ENCODE measurements around the gene CCDC88B.
"Not testable (repeated sequence)": the region's sequence is repeated elsewhere in the genome, so short reads cannot be mapped to it uniquely, and the experiment has no call there.

CCDC88B gene

DNA sequence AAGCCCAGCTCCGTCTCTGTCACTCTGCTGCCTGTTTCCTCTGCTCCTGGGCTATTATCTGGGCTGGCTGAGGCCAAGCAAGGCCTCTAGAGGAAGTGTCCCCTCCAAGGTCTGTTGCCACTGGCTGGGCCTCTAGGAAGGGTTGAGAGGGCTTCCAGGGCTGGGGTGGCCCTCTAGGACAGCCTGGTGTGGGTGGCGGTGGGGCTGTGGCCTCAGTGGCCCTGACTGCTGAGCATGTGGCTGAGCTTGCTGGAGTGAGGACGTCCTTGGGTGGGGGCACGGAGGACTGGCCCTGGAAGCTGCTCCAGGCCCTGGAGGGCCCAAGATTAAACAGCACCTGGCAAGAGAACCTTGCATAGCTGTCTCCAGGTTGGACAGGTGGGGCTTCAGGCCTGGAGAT lies 16.0 kb upstream of the CCDC88B start:
- DNase-seq = not testable (repeated sequence)

- no peak for DNase-seq
Observed at GRCh38 chr11:64324692-64325469, 15.1 kb upstream of the CCDC88B start.

GRCh38 chr11:64327375-64327774 lies 12.6 kb upstream of the CCDC88B start:
- DNase-seq = no peak

- no peak for DNase-seq
Observed at GRCh38 chr11:64327993-64328392, 12.0 kb upstream of the CCDC88B start.

DNA sequence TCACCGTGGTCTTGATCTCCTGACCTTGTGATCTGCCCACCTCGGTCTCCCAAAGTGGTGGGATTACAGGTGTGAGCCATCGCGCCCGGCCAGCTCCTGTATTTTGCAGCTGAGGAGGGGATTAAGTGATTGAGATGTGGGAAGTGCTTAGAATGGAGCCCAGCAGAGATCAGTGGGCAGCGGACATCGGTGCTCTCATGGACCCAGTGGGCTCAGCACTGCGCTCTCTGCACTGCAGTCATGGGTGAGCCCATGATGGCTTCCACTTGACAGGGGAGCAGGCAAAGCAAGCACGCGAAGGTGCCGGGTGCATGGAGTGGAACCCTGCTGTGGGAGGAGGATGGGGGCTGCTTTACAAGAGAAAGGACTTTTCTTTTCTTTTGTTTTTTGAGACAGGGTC lies 9.1 kb upstream of the CCDC88B start:
- no peak for DNase-seq

DNA sequence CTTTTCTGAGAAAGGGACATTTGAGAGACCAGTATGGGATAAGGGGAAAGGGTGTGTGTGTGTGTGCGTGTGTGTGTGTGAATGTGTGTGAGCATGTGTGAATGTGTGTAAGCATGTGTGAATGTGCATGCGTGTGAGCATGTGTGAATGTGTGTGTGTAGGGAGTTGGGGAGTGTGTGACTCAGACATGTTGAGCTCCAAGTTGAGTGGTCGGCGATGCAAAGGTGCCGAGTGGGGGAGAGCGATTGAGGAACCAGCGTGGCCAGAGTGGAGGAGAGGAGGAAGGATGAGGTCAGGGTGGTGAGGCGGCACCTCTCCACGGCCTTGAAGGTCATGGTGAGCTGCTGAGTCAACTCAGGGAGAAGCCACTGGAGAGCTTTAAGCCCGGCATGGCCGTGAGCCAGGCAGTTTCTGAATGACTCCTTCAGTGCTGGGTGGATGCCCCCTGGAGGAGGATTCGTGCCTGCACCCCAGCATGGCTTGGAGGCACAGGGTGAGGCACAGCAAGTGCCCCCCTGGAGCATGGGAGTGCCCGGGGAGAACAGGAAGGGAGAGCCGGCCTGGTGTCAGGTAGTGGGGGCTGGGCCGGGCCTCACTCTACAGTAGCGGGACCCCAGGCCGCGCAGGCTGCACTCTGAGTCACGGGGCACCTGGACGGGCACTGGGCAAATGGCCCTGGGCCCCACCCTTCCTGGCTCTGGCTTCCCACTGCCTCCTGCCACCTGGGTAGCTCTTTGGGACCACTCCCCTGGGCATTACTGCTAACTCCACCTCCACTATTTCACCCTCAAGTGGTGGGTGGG lies 8.2 kb upstream of the CCDC88B start:
- peak; percentile 62 for DNase-seq

DNA sequence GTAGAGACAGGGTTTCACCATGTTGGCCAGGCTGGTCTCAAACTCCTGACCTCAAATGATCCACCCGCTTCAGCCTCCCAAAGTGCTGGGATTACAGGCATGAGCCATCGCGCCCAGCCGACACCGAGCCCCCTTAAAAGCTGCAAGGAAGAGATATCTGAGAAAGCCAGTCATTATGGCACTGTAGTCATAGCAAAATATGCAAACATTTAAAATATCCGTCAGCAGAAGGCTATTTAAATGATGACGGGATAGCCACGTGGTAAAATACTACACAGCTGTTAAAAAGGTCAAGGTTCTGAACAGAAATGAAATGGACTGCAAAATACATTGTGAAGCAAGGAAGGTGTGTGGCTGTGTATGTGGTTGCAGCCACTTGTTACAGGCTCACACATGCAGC lies 6.4 kb upstream of the CCDC88B start:
- DNase-seq = no peak

- no peak for DNase-seq
Observed at GRCh38 chr11:64334764-64335735, 5.0 kb upstream of the CCDC88B start.

- DNase-seq = no peak
Observed at GRCh38 chr11:64337538-64338249, 2.3 kb upstream of the CCDC88B start.

- no peak for DNase-seq
Observed at GRCh38 chr11:64338716-64339115, 1.3 kb upstream of the CCDC88B start.

GRCh38 chr11:64339286-64339685 lies 718 bp upstream of the CCDC88B start:
- DNase-seq = no peak

- DNase-seq = peak; percentile 68 to 69
Observed at GRCh38 chr11:64340671-64341335, 799 bp downstream of the CCDC88B start.

- DNase-seq = no peak
Observed at GRCh38 chr11:64341429-64341828, 1.4 kb downstream of the CCDC88B start.

DNA sequence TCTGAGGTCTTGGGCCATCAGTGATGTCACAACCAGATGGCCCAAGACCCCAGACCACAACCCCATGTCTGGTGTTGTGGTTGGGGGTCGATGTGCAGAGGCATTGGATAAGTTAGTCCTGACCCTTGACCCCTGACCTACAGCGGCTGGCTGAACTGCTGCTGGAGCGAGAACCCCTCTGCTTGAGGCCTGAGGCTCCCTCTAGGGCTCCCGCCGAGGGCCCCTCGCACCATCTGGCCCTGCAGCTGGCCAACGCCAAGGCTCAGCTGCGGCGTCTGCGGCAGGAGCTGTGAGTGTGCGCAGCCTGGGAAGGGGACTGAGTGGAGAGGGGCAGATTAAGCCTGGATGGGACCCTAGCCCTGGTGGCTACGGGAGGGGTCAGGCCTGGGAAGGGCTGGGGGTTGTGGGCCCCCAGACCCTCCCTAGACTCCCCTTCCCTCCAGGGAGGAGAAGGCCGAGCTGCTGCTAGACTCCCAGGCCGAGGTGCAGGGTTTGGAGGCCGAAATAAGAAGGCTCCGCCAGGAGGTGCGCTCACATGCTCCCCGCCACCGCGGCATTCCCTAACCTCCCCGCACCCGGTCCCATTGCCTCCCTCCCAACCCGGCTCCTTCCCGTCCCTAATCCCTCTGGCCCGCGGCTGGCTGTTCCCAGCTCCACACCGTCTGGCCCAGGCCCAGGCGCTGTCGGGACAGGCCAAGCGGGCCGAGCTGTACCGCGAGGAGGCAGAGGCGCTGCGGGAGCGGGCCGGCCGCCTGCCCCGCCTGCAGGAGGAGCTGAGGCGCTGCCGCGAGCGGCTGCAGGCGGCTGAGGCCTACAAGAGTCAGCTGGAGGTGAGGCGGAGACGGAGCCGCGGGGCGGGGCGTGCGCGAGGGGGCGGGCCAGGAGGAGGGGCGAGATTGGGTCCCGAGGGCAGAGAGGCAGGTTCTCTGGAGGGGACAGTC lies 2.1 kb downstream of the CCDC88B start:
- DNase-seq = peak; percentile 88 to 91

GRCh38 chr11:64342869-64343745 lies 3.1 kb downstream of the CCDC88B start:
- DNase-seq = no peak

DNA sequence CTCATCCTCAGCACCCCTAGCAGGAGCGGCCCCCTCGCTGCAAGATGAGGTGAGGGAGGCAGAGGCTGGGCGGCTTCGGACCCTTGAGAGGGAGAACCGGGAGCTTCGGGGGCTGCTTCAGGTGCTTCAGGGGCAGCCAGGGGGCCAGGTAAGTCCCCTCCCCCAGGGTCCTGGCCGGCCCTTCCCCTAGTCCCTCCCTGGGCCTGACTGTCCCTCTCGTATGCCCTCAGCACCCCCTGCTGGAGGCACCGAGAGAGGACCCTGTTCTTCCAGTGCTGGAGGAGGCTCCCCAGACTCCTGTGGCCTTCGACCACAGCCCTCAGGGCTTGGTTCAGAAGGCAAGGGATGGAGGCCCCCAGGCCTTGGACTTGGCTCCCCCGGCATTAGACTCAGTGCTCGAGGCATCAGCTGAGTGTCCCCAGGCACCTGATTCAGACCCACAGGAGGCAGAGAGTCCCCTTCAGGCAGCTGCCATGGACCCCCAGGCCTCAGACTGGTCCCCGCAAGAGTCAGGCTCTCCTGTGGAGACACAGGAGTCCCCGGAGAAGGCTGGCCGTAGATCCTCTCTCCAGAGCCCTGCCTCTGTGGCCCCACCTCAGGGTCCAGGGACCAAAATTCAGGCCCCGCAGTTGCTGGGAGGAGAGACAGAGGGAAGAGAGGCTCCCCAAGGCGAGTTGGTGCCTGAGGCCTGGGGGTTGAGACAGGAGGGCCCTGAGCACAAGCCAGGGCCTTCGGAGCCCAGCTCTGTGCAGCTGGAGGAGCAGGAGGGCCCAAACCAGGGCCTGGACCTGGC lies 4.0 kb downstream of the CCDC88B start:
- DNase-seq = no peak

- DNase-seq = no peak
Observed at GRCh38 chr11:64344787-64345186, 4.8 kb downstream of the CCDC88B start.

DNA sequence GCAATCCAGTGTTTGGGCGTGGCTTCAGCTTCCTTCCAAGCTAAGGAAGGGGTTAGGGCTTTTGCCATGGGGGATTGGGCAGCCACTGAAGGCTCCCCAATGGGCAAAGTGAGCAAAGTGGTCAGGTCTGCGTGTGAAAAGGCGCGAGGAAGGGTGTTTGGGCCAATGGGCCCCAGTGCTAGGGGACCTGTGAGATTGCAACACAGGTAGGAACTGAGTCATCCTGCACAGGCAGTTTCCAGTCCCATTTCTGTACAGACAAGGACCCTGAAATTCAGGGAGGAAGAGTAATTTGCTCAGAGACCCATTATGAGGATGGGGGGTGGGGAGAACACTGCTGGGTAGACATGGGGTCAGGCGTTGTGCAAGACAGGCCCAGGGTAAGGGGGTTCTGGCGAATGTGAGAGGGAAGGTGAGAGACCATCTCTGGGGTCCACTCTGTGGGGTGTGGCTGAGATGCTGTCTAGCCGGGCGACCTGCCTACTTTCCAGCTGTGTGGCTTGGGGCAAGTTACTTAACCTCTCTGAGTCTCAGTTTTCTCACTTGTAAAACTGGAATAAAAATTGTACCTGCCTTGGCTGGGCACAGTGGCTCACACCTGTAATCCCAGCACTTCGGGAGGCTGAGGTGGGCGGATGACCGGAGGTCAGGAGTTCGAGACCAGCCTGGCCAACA lies 7.3 kb downstream of the CCDC88B start:
- no peak for DNase-seq

All from activated CD4-positive, alpha-beta T cell treated with anti-CD3 and anti-CD28 coated beads, Interleukin-2, amount 50 U/mL, for 4 hours (primary cell).